Hepatocyte (in vitro differentiated cells): ENCODE data around the gene CABCOCO1.

Source experiments
- EZH2 ChIP-seq: fragments of 200-600 bp; sonication (generic); IDR thresholded peaks from 2 replicates; pipeline ENCODE4 v1.6.1; 2016; ENCODE audit warnings: antibody characterized with exemption, mild to moderate bottlenecking, borderline replicate concordance
- TF ChIP-seq, protein P1 (sequence below): fragments of 200-600 bp; sonication (generic); IDR thresholded peaks from 2 replicates; pipeline ENCODE4 v1.5.1; 2016; ENCODE audit warnings: antibody characterized with exemption, mild to moderate bottlenecking; ENCODE audit not compliant: poor library complexity

- TF ChIP-seq, protein P1, sequence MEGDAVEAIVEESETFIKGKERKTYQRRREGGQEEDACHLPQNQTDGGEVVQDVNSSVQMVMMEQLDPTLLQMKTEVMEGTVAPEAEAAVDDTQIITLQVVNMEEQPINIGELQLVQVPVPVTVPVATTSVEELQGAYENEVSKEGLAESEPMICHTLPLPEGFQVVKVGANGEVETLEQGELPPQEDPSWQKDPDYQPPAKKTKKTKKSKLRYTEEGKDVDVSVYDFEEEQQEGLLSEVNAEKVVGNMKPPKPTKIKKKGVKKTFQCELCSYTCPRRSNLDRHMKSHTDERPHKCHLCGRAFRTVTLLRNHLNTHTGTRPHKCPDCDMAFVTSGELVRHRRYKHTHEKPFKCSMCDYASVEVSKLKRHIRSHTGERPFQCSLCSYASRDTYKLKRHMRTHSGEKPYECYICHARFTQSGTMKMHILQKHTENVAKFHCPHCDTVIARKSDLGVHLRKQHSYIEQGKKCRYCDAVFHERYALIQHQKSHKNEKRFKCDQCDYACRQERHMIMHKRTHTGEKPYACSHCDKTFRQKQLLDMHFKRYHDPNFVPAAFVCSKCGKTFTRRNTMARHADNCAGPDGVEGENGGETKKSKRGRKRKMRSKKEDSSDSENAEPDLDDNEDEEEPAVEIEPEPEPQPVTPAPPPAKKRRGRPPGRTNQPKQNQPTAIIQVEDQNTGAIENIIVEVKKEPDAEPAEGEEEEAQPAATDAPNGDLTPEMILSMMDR: no peak
- no peak for TF ChIP-seq EZH2
Measured at GRCh38 chr10:61742812-61743211, 80.1 kb downstream of the CABCOCO1 start.
